A204.1 (cell line): ENCODE measurements around the gene TMEM86B.

Source experiments
- FAIRE-seq: peaks from 2 replicates; lab custom pipeline; 2012; peaks lifted over from hg19 to GRCh38; lab: Jason Lieb, UNC

TMEM86B gene, protein sequence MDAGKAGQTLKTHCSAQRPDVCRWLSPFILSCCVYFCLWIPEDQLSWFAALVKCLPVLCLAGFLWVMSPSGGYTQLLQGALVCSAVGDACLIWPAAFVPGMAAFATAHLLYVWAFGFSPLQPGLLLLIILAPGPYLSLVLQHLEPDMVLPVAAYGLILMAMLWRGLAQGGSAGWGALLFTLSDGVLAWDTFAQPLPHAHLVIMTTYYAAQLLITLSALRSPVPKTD

DNA sequence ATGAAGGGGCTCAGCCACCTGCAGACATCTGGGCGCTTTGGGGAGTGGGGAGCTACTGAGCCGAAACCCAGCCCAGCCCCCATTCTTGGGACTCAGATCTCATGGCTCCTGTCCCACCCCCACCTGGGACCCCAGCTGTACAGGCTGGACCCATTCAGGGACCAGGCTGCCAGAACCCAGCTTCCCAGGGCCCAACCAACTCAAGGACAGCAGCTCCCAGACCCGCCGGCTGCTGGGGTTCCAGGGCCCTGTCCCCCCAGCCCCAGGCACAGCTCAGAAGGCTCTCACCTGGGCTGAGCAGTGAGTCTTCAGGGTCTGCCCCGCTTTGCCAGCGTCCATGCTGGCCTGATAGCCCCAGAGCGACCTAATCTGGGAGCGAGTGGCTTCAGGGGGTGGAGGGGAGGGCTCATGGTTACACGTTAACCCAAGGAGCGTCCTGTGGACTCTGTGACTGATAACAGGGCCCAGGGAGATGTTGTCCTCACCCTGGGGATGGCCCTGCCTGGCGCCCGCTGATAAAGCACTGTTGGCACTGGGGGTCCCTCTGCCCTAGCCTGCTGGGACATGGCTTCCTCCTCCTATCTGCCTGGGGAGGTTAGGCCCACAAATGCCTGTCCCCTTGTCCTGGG lies at the start of gene TMEM86B:
TMEM86B (minus strand) TSS at position 361 of the 629 bp plus-strand sequence; CDS start at position 339, 22 bp downstream.
- FAIRE-seq, result no peak

DNA sequence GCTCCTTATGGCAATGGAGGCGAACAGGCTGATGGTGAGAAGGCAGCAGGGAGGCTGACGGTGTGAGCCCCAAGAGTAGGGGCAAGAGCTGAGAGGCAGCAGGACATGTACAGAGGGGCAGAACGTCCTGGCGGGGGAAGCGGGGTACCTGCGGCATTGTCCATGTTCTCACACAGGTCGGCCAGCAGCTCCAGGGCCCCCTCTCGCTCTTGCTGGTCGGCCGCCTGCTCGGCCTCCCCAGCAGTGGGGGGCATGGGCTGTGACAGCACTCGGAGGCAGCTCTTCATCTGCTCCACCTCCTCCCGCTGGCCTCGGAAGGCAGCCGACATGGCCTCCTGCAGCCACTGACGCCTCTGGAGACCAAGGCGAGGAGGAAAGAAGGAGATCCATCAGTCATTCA lies 48.9 kb upstream of the TMEM86B start:
- FAIRE-seq, result no peak

DNA sequence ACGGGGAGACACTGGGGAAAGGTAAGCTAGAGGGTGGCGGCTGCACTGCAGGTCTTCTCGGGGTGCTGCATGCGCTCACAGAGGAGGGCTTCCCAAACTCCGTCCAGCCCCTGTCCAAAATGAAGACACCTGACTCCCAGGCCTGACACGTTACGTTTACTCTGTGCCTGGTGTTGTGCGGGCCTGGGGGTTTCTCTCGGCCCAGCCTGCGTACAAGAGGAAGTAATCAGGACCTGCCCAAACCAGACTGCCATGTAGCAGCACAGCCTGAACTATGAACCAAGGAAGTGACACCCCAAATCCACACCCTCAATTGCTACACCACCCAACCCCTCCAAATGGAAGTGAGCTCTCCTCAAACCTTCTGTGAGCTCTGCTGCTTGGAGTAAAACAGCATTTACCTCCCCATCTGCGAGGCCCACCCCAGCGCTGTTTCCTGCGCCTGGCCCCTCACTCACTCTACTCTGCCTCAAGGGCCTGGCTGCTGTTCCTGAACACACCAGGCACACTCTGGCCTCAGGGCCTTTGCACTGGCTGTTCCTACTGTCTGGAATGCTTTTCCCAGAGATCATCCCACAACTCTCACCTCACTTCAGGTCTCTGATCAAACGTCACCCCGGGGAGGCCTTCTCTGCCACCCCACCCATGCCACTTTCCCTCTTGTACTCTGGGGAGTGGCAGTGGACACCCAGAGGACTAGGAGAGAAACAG lies 48.3 kb upstream of the TMEM86B start:
- no peak for FAIRE-seq

DNA sequence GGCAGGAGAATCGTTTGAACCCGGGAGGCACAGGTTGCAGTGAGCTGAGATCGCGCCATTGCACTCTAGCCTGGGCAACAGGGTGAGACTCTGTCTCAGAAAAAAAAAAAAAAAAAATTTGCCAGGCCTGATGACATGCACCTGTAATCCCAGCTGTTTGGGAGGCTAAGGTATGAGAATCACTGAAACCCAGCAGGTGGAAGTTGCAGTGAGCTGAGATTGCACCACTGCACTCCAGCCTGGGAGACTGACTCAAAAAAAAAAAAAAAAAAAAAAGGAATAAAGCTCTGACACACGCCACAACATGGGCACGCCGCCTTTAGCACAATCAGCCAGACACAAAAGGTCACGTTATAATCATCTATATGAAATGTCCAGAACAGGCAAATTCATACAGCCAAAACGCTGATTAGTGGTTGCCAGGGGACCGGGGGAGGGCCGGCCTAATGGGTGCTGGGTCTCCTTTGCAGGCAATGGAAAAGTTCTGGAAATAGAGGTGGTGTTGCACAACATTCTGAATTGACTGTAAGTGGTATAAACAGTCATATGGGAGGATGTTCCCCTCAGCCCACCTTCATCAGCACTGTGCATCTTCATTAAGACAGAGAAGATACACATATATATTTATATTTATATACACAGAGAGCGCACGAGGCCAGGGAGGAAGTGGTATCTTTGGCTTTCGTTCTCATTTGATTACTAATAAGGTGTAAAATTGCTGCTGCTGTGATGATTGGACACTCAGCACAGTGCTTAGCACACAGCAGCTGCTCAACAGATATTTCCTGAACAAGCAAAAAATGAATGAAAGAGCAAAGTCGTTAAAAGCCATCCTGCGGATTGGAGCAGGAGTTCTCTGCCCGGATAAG lies 47.5 kb upstream of the TMEM86B start:
- FAIRE-seq, result no peak

DNA sequence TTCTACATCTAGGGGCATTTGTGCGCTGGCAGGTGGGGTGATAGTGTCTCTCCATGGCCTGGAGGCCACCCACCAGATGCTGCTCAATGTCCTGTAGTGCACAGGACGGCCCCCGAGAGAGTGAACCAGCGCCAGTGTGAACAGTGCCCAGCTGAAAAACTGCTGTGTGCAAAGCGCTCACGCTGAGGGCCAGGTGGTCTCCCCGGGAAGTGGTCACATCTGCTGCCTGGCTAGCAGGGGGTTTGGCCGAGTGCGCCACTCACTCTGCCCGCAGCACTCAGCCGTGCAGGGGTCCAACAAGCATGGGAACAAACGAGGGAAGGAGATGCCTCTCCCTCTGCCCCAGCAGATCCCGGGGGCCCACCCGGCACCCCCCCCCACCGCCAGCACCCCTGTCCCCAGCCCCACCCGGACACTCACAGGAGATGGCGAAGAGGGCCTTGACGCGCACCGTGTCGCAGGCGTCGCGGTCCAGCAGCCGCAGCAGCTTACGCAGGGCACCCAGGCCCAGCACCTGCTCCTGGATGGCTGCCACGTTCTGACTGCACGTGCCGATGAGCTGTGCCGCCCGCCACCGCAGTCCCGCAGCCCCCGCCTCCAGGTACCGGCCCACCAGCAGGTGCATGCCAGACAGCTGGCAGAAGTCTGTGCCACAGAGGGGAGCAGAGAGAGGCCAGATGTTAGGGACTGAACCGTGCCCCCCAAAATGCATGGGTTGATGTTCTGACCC lies 45.6 kb upstream of the TMEM86B start:
- FAIRE-seq, result no peak

DNA sequence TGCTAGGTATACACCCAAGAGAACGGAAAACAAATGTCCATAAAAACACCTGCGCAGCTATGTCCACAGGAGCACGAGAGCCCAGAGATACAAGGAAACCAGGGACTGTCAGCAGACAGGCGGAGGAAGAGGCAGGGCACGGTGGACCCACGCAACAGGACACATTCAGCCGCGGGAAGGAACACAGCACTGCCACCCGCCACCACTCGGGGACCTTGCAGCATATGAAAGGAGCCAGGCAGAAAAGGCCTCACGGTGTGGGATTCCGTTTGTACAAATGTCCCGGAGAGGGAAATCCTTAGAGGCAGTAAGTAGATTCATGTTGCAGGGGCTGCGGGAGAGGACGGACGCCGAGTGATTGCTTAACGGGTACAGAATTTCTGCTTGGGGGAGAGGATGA lies 43.6 kb upstream of the TMEM86B start:
- FAIRE-seq, result no peak

DNA sequence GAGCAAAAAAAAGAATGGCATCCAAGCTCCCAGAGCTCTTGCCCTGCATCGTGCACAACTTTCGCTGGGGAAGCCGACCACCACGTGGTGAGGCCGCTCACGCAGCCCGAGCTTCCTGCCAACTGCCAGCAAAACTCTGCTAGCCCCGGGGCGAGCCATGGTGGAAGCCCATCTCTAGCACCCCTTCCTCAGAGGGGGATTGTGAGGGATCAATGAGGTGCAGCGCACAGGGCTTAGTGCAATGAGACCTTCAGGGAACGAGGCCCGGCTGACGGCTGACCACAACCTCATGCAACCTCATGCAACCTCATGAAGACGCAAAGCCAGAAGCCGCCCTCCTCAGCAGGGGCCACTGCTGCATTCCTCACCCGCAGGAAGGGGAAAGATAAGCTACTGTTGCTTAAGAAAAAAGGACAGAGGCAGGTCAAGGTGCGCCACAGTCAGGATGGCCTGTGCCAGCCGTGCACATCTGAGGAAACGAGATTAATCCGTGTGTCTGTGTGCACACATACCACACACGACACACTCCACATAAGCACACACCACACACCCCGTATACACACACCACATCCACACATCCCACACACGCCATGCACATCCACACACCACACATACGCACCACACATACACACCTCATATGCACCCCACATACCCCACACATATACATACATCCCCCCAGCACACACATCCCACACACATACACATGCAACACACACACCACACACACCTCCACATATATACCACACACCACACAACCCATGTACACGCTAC lies 41.8 kb upstream of the TMEM86B start:
- FAIRE-seq, result no peak

DNA sequence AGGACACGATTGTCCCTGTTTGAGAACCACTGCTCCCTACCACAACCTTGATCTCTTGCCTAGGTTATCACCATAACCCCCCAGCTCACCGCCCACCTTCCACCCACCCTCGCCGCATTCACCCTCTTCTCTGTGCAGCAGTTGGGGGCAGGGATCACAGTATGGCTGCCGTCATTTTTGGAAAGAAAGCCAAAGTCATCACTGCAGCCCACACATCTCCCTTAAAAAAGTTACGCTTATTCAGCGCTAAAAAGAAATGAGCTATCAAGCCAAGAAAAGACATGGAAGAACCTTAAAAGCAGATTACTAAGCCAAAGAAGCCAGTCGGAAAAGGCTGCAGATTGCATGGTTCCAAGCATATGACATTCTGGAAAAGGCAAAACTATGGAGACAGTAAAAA lies 40.7 kb upstream of the TMEM86B start:
- FAIRE-seq, result no peak

DNA sequence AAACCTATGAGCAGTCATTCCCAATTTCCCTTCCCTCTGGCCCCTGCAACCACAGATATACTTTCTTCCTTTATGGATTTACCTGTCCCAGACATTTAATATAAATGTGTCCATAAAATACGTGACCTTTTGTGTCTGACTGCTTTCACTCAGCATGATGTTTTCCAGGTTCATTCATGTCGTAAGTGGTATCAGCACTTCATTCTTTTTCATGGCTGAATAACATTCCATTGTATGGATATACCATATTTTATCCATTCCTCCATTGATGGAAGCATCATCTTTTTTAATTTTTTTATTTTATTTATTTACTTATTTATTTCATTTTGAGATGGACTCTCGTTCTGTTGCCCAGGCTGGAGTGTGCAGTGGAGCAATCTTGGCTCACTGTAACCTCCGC lies 38.3 kb upstream of the TMEM86B start:
- no peak for FAIRE-seq

DNA sequence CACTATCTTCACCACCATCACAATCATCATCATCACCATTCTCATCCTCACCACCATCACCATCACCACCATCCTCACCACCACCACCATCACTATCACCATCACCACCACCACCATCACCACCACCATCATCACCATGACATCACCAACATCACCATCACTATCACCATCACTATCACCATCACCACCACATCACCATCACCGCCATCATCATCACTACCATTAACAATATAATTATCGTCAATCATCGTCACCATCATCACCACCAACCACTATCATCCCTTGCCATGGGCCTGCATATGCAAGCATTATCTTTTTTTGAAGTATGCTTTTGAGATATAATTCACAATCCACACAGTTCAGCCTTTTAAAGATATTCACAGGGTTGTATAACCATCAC lies 37.8 kb upstream of the TMEM86B start:
- FAIRE-seq, result no peak

DNA sequence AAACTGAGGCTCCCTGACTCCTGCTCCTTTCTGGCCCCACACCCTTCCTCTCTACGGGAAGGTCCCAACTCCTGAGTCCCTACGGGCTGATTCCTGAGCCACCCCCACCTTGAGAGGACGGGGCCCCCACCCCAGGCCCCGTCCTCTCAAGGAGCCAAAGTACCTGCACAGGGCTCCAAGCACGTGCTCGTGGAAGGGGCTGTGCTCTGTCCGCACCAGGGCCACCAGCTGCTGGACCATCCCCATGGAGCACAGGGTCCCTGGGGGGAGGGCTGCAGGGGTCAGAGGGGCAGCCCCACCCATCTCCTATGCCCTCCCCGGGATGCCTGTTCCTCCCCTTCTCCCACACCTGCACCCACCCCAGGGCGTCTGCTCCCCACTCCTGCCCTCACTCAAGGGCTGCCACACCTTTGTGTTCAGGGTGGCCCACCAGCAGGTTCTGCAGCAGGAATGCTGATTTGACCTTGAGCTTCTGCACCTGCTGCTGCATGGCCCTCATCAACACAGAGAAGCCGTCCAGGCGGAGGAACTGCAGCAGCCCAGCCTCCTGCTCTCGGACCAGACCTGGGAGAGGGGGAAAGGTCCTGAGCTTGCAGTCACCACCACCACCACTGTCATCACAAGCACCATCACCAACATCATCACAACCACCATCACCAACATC lies 37.3 kb upstream of the TMEM86B start:
- FAIRE-seq, result no peak

DNA sequence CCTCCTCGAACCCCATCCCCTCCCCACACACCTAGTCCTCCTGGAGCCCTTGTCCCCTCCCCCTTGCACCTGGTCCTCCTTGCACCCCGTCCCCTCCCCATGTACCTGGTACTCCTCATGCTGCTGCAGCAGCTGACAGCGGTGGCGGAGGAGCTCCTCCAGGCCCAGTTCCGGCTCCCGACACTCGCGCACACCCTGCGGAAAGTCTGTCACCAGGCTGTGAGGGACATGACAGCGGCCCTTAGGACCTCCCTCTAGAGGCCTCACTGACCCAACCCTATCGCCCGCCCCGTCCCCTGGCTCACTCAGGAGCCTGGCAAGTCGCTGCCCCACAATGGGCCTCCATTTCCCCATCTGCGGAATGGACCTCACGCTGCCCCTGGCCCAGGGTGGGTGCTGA lies 36.6 kb upstream of the TMEM86B start:
- no peak for FAIRE-seq

DNA sequence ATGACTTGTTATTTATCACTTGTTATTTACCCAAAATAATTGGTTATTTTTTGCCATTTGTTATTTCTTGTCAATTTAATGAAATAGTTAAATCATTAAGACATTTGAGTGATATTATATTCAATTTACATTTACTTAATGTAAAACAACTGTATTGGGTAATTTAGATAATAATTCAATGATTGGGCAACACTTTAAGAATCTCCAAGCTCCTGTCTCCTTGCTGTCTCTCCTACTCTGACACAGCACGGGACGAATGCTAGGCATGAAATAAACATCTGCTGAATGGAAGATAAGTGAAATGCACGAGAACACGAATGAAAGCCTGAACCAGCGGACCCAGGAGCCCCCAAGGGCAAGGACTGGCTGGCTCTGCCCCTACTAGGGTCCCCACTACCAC lies 36.0 kb upstream of the TMEM86B start:
- peak; percentile 27 for FAIRE-seq

DNA sequence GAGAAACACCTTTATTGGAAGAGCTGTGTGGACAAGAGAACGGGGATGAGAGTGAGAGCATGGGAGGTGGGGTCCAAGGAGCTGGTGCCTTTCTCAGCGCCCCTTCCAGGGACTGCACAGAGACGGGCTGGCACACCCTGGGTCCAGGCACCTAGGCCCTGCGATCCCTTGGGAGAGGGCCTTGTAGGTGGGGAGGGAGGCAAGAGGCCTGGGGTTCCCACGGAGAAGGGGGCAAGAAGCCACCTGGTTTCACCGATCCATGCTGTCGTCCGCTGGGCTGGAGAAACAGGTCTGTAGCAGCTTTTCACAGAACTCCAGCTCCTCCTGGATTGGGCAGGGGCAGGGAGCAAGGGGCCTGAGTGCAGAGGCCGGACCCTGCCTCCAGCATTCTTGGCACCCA lies 33.8 kb upstream of the TMEM86B start:
- no peak for FAIRE-seq

DNA sequence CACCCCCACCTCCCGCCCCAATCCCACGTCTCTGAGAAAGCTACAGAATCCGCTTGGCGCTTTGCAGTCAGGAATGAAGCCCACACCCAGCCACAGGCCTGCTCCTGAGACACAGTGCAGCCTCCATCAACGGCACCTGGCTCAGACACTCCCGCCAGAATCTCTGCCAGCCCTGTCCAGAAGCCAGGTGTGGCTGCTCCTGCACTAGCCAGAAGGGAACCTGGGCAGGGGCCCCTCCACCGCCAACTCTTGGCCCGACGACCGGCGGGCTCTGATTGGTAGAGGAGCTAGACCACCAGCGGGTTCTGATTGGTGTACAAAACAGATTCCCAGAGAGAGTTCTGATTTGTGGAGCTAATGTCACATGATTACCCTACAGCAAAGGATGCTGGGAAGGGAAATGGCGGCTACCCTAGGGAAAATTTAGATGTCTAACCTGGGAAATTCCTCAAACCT lies 33.1 kb upstream of the TMEM86B start:
- no peak for FAIRE-seq

DNA sequence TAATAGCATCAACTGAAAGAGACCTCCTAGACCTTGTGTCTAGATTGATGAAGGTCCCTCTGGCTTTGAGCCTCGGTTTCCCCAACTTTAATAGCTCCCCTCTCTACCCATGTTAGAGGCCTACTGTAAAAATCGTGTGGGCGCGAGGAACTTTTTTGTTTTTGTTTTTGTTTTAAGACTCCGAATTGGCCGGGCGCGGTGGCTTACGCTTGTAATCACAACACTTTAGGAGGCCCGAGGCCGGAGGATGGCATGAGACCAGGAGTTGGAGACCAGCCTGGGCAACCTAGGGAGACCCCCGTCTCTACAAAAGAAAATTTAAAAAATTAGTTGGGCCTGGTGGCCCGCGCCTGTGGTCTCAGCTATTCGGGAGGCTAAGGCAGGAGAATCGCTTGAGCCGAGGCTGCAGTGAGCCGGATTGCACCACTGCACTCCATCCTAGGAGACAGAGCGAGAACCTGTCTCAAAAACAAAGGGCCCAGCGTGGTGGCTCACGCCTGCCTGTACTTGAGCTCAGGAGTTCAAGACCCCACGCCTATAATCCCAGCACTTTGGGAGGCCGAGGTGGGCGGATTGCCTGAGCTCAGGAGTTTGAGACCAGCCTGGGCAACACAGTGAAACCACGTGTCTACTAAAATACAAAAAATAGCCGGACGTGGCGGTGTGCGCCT lies 31.1 kb upstream of the TMEM86B start:
- no peak for FAIRE-seq

DNA sequence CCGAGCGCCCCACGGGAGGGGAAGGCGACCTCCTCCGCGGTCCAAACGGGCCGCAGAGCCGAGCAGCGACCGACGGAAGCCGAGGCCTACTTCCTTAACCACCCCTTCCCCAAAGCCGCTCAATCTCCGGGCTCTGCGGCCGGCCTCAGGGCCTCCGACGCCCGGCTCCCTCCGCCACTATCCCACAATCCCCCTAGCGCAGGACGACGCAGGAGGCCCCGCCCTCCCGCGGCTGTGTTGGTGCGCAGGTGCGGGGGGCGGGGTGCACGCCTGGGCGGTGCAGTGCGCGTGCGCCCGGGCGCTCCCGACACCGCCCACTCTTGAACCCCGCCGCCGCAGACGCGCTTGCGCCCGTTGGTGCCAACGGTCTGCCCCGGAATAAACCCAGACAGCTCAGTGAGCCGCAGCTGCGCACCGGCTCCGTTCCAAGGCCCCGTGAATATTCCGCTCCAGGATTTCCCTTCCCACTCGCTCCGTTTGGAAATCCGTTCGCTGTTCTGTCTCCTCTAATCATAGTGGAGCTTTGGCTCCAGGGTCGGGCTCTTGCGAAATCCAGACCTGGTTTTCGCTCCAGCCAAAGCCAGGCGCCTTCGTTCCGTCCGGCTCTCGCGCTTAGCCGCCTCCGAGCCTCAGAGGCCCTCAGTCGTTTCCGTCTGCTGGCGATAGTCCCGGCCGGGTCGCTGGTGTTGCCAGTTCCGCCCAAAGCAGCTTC lies 30.4 kb upstream of the TMEM86B start, which contains the start of gene PPP6R1:
PPP6R1 (minus strand) TSS at position 190 of the 712 bp plus-strand sequence. CDS start 11,914 bp downstream, outside the sequence.
- FAIRE-seq, result peak; percentile 93

DNA sequence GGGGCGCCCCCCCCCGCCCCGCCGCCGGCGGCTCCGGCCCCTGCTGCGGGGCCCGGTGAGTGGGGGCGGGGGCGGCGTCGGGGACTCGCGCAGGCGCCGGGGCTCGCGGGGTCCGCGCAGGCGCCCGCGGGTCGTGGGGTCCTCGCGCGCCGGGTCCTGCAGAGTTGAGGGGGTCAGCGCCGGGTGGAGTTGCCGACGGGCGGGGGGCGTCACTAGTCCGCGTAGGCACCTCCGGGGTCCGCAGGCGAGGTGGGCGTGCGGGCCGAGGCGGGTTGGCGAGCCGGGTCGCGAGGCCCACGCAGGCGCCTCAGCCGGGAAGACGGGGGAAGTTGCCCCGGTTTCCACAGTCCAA lies 29.9 kb upstream of the TMEM86B start:
- FAIRE-seq, result no peak
